A673 (cell line): Measurements from ENCODE around the gene FPGS.

Experiments used
- CTCF ChIP-seq: fragments of 300-800, 200-600 bp; sonication (generic); conservative IDR thresholded peaks from 2 replicates; pipeline ENCODE4 v1.5.1; 2017; ENCODE audit warnings: low read depth, mild to moderate bottlenecking, antibody characterized with exemption, low read length, moderate library complexity, mixed read lengths
- EZH2 ChIP-seq: fragments of 200-600 bp; sonication (generic); IDR thresholded peaks from 2 replicates; pipeline ENCODE4 v1.6.1; 2017; ENCODE audit warnings: borderline replicate concordance, low read depth, mild to moderate bottlenecking, mixed read lengths, antibody characterized with exemption, low read length; ENCODE audit not compliant: poor library complexity, severe bottlenecking

GRCh38 chr9:127803507-127804352, 1.0 kb downstream of the FPGS start:
- no peak for TF ChIP-seq CTCF
- TF ChIP-seq EZH2 = no peak
